Neural progenitor cell (in vitro differentiated cells): ENCODE data around the gene MAP3K9.

ENCODE experiments used
- EZH2 ChIP-seq: fragments of 200-600 bp; sonication (generic); IDR thresholded peaks from 2 replicates; pipeline ENCODE4 v1.6.1; 2017; ENCODE audit warnings: antibody characterized with exemption, mild to moderate bottlenecking, moderate library complexity
- TF ChIP-seq, protein P1 (sequence below): fragments of 200-600 bp; sonication (generic); IDR thresholded peaks from 2 replicates; pipeline ENCODE4 v1.5.1; 2017; ENCODE audit warnings: antibody characterized with exemption, mild to moderate bottlenecking

DNA sequence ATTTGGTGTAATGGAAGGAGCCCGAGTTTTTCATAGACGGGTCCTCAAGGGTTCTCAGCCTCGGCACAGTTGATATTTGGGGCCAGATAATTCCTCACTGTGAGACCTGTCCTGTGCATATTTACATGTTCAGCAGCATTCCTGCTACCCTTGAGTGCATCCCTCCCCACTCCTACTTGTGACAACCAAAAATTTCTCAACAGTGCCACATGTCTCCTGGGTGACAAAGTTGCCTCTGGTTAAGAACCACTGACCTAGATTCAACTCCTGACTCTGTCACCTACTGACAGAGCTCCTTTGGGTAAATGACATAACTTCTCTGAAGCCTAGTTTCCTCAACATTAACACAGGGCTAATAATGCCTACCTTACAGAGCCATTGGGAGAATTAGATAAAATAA is 107.2 kb downstream of the MAP3K9 start:
- TF ChIP-seq, protein P1, sequence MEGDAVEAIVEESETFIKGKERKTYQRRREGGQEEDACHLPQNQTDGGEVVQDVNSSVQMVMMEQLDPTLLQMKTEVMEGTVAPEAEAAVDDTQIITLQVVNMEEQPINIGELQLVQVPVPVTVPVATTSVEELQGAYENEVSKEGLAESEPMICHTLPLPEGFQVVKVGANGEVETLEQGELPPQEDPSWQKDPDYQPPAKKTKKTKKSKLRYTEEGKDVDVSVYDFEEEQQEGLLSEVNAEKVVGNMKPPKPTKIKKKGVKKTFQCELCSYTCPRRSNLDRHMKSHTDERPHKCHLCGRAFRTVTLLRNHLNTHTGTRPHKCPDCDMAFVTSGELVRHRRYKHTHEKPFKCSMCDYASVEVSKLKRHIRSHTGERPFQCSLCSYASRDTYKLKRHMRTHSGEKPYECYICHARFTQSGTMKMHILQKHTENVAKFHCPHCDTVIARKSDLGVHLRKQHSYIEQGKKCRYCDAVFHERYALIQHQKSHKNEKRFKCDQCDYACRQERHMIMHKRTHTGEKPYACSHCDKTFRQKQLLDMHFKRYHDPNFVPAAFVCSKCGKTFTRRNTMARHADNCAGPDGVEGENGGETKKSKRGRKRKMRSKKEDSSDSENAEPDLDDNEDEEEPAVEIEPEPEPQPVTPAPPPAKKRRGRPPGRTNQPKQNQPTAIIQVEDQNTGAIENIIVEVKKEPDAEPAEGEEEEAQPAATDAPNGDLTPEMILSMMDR = no peak
- no peak for TF ChIP-seq EZH2
